Measurements from ENCODE around the gene ATP5PD.

ATP5PD gene

GRCh38 chr17:75063626-75064025, 16.9 kb upstream of the ATP5PD start:
- TF ChIP-seq ZNF501 (tag by site-specific recombination; IDR thresholded peaks at IDR 0.05) = no peak
- H3K36me3 ChIP-seq (ENCODE audit: control insufficient read depth in 2 of 2, insufficient read depth in 1 of 2, low read length in 2 of 2) = peaks cover 18 to 64% of the 10 kb centered on the region in 2 experiments
- no peak overlapping the region for H3K4me3 ChIP-seq (ENCODE audit: low read depth, low read length)
- H3K27ac ChIP-seq (ENCODE audit: extremely low read depth, low read depth, low read length) = no peak overlapping the region
- H3K9me3 ChIP-seq (ENCODE audit: control insufficient read depth, insufficient read depth, low read depth, low read length) = no peaks in the 10 kb centered on the region
- POLR2A ChIA-PET = interaction anchor here (1.0 to 1.5 kb wide), 3 partner anchors 46 to 51 kb away, joined by 3 read pairs; partner anchors contain the start of genes ARMC7 and MRPL58
- no peaks in the 10 kb centered on the region for H3K4me1 ChIP-seq (ENCODE audit: control insufficient read depth, insufficient read depth, low read length)
- CTCF ChIA-PET = interaction anchor here (0.6 to 15.6 kb wide), 7 partner anchors 9 to 62 kb away, joined by 3 to 117 read pairs (median 3); partner anchors contain the start of gene ARMC7

GRCh38 chr17:75063201-75063600, 16.4 kb upstream of the ATP5PD start:
- no peaks in the 10 kb centered on the region for H3K9me3 ChIP-seq (ENCODE audit: control insufficient read depth, insufficient read depth, low read depth, low read length)
- ChIA-PET POLR2A (interaction anchor here (1.1 to 1.5 kb wide), 2 partner anchors 51 kb away, joined by 3 read pairs; partner anchors contain the start of gene MRPL58), CTCF (interaction anchor here (0.6 to 15.6 kb wide), 8 partner anchors 9 to 180 kb away, joined by 3 to 117 read pairs (median 3); partner anchors contain the start of gene ARMC7)
- peaks cover 18 to 64% of the 10 kb centered on the region in 2 experiments for H3K36me3 ChIP-seq (ENCODE audit: control insufficient read depth in 2 of 2, insufficient read depth in 1 of 2, low read length in 2 of 2)
- TF ChIP-seq KLF16 (tag by site-specific recombination; IDR thresholded peaks at IDR 0.05) = no peak
- TF ChIP-seq ZBTB26 (tag by site-specific recombination; optimal IDR thresholded peaks at IDR 0.05) = no peak
- no peak for TF ChIP-seq ZNF530 (tag by site-specific recombination; IDR thresholded peaks at IDR 0.05; ENCODE audit: low read depth)
- TF ChIP-seq ZNF654 (tag by site-specific recombination; IDR thresholded peaks at IDR 0.05; ENCODE audit: low read depth) = no peak
- TF ChIP-seq ZNF488 (tag by site-specific recombination; IDR thresholded peaks at IDR 0.05) = no peak
- TF ChIP-seq ZNF629 (tag by site-specific recombination; IDR thresholded peaks at IDR 0.05) = no peak
- TF ChIP-seq TRIM28 (IDR thresholded peaks at IDR 0.05; ENCODE audit: borderline replicate concordance, low read length) = no peak
- no peak for TF ChIP-seq KLF8 (tag by site-specific recombination; IDR thresholded peaks at IDR 0.05)
- no peak for TF ChIP-seq ZNF280C (tag by site-specific recombination; IDR thresholded peaks at IDR 0.05)
- no peak for TF ChIP-seq ZNF747 (tag by site-specific recombination; IDR thresholded peaks at IDR 0.05)
- TF ChIP-seq YY2 (tag by site-specific recombination; IDR thresholded peaks at IDR 0.05) = no peak
- no peak for TF ChIP-seq ZNF311 (tag by site-specific recombination; IDR thresholded peaks at IDR 0.05; ENCODE audit: borderline replicate concordance)
- no peak for TF ChIP-seq ZBTB21 (tag by site-specific recombination; IDR thresholded peaks at IDR 0.05)
- no peak for TF ChIP-seq HIC1 (tag by site-specific recombination; IDR thresholded peaks at IDR 0.05)
- TF ChIP-seq MYNN (tag by site-specific recombination; IDR thresholded peaks at IDR 0.05; ENCODE audit: borderline replicate concordance) = no peak
- TF ChIP-seq ZFP37 (tag by site-specific recombination; IDR thresholded peaks at IDR 0.05) = no peak
- no peak for TF ChIP-seq ZSCAN5A (tag by site-specific recombination; IDR thresholded peaks at IDR 0.05)
- TF ChIP-seq ZNF621 (tag by site-specific recombination; IDR thresholded peaks at IDR 0.05) = no peak
- TF ChIP-seq ZNF10 (tag by site-specific recombination; IDR thresholded peaks at IDR 0.05) = no peak
- TF ChIP-seq ZNF292 (tag by site-specific recombination; IDR thresholded peaks at IDR 0.05; ENCODE audit: borderline replicate concordance, low read depth) = no peak
- H3K27ac ChIP-seq (ENCODE audit: extremely low read depth, low read depth, low read length) = no peak overlapping the region
- H3K4me1 ChIP-seq (ENCODE audit: control insufficient read depth, insufficient read depth, low read length) = no peaks in the 10 kb centered on the region
- no peak overlapping the region for H3K4me3 ChIP-seq (ENCODE audit: low read depth, low read length)
